Upper lobe of left lung (tissue), 6 donors: ENCODE results near the gene MAP6. TPM values are rescaled to one million over a fixed set of nuclear protein-coding genes. Genes with fewer than 3 reads are reported as not detected.

Experiments
- ATAC-seq, 2 donors: fragments of 200-7000 bp; cut with Tn5 transposase; one replicate each; pipeline ENCODE4 v1.9.1; 2022; ENCODE audit warnings: mild to moderate bottlenecking in 2 of 2, moderate library complexity in 2 of 2; ENCODE audit not compliant: low FRiP score in 2 of 2
- DNase-seq, 2 donors: peaks; one replicate each; pipeline ENCODE4 v3.0.0-alpha.2; 2019 to 2020
- H3K27ac ChIP-seq, 4 donors: fragments of 200-600 bp; sonication (generic); one replicate each; pipeline ENCODE4 v1.5.1; 2016 to 2019
- H3K27me3 ChIP-seq, 4 donors: fragments of 200-600 bp; sonication (generic); one replicate each; pipeline ENCODE4 v1.5.1; 2017 to 2019
- H3K36me3 ChIP-seq, 4 donors: fragments of 200-600 bp; sonication (generic); one replicate each; pipeline ENCODE4 v1.5.1; 2016 to 2019
- H3K4me1 ChIP-seq, 4 donors: fragments of 200-600 bp; sonication (generic); one replicate each; pipeline ENCODE4 v1.5.1; 2018 to 2019
- H3K4me3 ChIP-seq, 4 donors: fragments of 200-600 bp; sonication (generic); one replicate each; pipeline ENCODE4 v1.5.1; 2017 to 2019; ENCODE audit warnings: mild to moderate bottlenecking in 2 of 4, moderate library complexity in 1 of 4
- H3K9me3 ChIP-seq, 4 donors: fragments of 200-600 bp; sonication (generic); one replicate each; pipeline ENCODE4 v1.5.1; 2018 to 2019
- EP300 ChIP-seq, 4 donors: sonication (generic); formaldehyde crosslinking; IDR thresholded peaks; one replicate each; pipeline ENCODE4 v1.5.1; 2017; ENCODE audit warnings: antibody characterized with exemption in 4 of 4, control low read depth in 2 of 4
- POLR2A ChIP-seq, 4 donors: fragments of 450-650 bp; IDR thresholded peaks; one replicate each; pipeline ENCODE4 v1.5.1; 2016 to 2017; ENCODE audit warnings: antibody characterized with exemption in 4 of 4, mild to moderate bottlenecking in 2 of 4
- POLR2AphosphoS5 ChIP-seq, 2 donors: sonication (generic); formaldehyde crosslinking; IDR thresholded peaks; one replicate each; pipeline ENCODE4 v1.5.1; 2017; ENCODE audit warnings: antibody characterized with exemption in 2 of 2
- WGBS, 2 donors: methylation state at CpG; one replicate each; pipeline ENCODE4 v1.1.5; 2017 to 2018; 5-methylcytosine and 5-hydroxymethylcytosine counted together
- total RNA-seq, 6 donors: library from RNA; depleted of rRNA in 4 of 6; stranded (reverse); fragments of >200 nt in 4 of 6; gene quantifications; one replicate each; pipeline versions ENCODE4 v1.1.0 to v1.2.1, GENCODE V29; 2016 to 2021
- TF ChIP-seq, protein P1 (sequence below), 6 experiments: fragments of 450-650 bp in 4 of 6; fragments of 200-600 bp in 2 of 6; sonication (generic) in 2 of 6; IDR thresholded peaks; one replicate each; pipeline ENCODE4 v1.5.1; 2016 to 2019; ENCODE audit warnings: antibody characterized with exemption in 6 of 6
- donor health status: DM: no; HTN: no; CAD: no; lungs with moderate emphysema.
- donor health status: DM: no; HTN: yes; CAD: no; lungs with severe emphysema.

MAP6 gene
- total RNA-seq, 6 donors from 2014 or later: 3.5 to 17.6 (median 8.9) TPM

DNA sequence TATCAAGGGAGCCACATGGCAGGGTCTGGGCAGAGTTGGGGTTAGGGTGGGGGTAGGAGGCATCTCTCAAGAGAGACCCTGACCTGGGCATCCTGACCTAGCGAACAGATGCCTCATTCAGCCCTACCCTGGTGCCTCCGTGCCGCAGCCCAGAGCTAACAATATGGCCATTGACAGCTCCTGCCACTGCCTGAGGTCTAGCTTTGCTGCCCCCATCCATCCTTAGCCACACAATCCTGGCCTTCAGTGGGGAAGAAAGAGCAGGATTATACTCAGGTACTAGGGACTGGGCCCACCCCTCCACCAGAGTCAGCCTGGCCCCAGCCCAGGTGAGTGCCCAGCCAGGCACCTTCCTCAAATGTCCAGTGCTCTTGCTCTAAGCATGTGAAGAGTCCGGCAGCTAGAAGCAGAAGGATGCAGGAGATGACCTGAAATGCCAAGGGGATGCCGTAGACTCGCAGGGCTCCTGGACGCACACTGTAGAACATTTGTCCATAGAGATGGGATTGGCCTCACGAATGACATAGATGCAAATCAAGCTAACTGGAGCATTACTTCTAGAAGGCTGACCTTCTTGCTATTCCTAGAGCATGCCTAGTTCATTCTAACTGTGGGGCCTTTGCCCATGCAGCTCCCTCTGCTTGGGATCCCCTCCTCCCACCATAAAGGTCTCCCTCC lies 120.1 kb downstream of the MAP6 start:
- H3K9me3 ChIP-seq: no peaks in the 10 kb centered on the region
- H3K4me1 ChIP-seq: peaks cover 10 to 14% (median 11%) of the 10 kb centered on the region in 4 donors
- TF ChIP-seq, protein P1, sequence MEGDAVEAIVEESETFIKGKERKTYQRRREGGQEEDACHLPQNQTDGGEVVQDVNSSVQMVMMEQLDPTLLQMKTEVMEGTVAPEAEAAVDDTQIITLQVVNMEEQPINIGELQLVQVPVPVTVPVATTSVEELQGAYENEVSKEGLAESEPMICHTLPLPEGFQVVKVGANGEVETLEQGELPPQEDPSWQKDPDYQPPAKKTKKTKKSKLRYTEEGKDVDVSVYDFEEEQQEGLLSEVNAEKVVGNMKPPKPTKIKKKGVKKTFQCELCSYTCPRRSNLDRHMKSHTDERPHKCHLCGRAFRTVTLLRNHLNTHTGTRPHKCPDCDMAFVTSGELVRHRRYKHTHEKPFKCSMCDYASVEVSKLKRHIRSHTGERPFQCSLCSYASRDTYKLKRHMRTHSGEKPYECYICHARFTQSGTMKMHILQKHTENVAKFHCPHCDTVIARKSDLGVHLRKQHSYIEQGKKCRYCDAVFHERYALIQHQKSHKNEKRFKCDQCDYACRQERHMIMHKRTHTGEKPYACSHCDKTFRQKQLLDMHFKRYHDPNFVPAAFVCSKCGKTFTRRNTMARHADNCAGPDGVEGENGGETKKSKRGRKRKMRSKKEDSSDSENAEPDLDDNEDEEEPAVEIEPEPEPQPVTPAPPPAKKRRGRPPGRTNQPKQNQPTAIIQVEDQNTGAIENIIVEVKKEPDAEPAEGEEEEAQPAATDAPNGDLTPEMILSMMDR (IDR thresholded peaks at IDR 0.05): no peak
- no peak for TF ChIP-seq POLR2A (IDR thresholded peaks at IDR 0.05)
- WGBS, 2 donors: 80 to 99% methylated on average over 1 to 8 of the region's 8 CpGs
- H3K4me3 ChIP-seq: no peak overlapping the region
- DNase-seq (no peak), ATAC-seq (no peak)
- H3K36me3 ChIP-seq: no peaks in the 10 kb centered on the region
- no peaks in the 10 kb centered on the region for H3K27me3 ChIP-seq
- H3K27ac ChIP-seq: no peak overlapping the region

DNA sequence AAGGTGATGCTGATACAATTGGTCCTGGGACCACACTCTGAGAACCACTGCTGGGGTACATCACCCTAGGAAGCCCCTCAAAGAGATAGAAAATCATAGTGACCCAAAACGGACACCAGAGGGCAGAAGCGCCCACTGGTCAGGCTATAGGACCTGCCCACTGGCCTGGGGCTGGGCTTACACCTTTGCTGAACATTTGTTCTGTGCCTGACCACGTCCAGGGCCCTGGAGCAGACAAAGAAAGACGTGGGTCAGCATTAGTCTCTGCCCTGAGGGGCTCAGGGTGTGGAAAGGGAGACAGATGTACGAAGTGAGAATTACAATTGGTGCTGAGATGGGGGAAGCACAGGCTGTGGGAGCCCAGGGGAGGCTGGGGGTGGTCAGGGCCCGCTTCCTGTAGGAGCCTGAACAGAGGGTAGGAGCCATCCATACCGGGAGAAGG lies 121.2 kb downstream of the MAP6 start:
- H3K36me3 ChIP-seq: no peaks in the 10 kb centered on the region
- peak overlapping the region in 3 of 4 donors; percentile 4 to 60 (median 46) for H3K27ac ChIP-seq
- H3K27me3 ChIP-seq: no peaks in the 10 kb centered on the region
- TF ChIP-seq EP300 (IDR thresholded peaks at IDR 0.05) (no peak), POLR2AphosphoS5 (IDR thresholded peaks at IDR 0.05) (no peak)
- TF ChIP-seq, protein P1 (IDR thresholded peaks at IDR 0.05): peak; percentile 74 to 91 (median 86)
- peaks cover 5 to 9% (median 6%) of the 10 kb centered on the region in 4 donors for H3K4me1 ChIP-seq
- peak; percentile 83 to 91 for ATAC-seq
- no peaks in the 10 kb centered on the region for H3K9me3 ChIP-seq
- WGBS, 2 donors: 21 to 26% methylated on average over 7 of the region's 7 CpGs
- no peak overlapping the region for H3K4me3 ChIP-seq
- peak in 1 of 2 donors; percentile 78 for DNase-seq

DNA sequence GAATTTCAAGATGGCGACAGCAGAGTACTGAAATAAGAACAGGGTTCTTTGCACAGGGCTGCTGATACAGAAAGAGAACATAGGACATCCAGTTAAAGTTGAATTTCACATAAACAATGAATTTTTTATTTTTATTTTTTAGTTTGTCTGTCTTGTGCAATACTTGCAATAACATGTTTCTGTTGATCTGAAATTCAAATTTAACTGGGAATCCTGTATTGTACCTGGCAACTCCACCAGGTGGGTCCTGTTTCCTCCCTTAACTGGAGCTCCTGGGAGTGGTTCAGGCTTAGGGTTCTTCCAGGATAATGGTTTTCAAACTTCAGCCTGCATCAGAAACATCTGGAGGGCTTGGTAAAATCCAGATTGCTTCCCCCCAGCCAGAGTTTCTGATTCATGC lies 121.7 kb downstream of the MAP6 start:
- 100% methylated on average over 1 of the region's 1 CpG for WGBS, 2 donors
- ATAC-seq: no peak
- H3K9me3 ChIP-seq: no peaks in the 10 kb centered on the region

DNA sequence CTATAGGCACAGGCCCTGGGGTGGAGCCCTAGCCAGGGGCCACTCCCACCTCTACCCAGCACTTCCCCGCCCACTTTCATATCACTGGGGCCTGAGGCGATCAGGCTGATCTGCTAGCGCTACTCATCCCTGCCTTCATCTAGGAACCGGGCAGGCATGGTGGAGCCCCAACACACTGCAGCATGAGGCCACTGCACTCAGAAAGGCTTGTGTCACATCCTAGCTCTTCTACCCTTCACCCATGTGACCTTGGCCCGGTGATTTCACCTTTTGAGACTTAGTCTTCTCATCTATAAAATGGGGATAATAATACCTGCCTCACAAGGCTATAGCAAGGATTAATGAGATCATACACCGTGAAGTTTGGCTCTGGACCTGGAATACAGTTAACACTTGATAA lies 125.0 kb downstream of the MAP6 start:
- TF ChIP-seq, protein P1 (IDR thresholded peaks at IDR 0.05): no peak
- no peak for TF ChIP-seq EP300 (IDR thresholded peaks at IDR 0.05)
- no peak for TF ChIP-seq POLR2AphosphoS5 (IDR thresholded peaks at IDR 0.05)
- TF ChIP-seq POLR2A (IDR thresholded peaks at IDR 0.05): no peak
- Histone ChIP-seq H3K4me3 (no peak overlapping the region), H3K36me3 (no peaks in the 10 kb centered on the region), H3K4me1 (peaks cover 5 to 9% (median 6%) of the 10 kb centered on the region in 4 donors), H3K27ac (no peak overlapping the region), H3K9me3 (no peaks in the 10 kb centered on the region), H3K27me3 (no peaks in the 10 kb centered on the region)
- DNase-seq (no peak), ATAC-seq (no peak)
- WGBS, 2 donors: 87% methylated on average over 6 of the region's 6 CpGs

More for the DNA sequence above, 121.7 kb downstream of the MAP6 start:
- Histone ChIP-seq H3K4me3 (no peak overlapping the region), H3K4me1 (peaks cover 5 to 9% (median 6%) of the 10 kb centered on the region in 4 donors), H3K27me3 (no peaks in the 10 kb centered on the region), H3K27ac (no peak overlapping the region), H3K36me3 (no peaks in the 10 kb centered on the region)
- no peak for DNase-seq
- TF ChIP-seq, protein P1 (IDR thresholded peaks at IDR 0.05): no peak
- TF ChIP-seq EP300 (IDR thresholded peaks at IDR 0.05): no peak
- no peak for TF ChIP-seq POLR2AphosphoS5 (IDR thresholded peaks at IDR 0.05)
- TF ChIP-seq POLR2A (IDR thresholded peaks at IDR 0.05): no peak

DNA sequence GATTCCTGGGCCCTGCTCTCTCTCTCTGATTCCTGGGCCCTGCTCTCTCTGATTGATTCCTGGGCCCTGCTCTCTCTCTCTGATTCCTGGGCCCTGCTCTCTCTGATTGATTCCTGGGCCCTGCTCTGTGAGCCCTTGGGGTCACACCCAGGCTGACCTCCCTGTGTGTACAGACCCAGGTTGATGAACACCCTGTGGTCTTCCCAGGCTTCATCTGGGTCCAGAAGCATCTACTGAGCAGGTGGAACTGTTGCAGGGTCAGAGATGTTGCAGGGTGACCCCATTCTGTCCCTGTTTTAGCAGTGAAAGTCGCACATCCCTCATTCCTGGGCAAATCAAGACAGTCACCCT lies 126.8 kb downstream of the MAP6 start:
- peaks cover 0 to 7% (median 0%) of the 10 kb centered on the region in 4 donors for H3K4me1 ChIP-seq
- no peak overlapping the region for H3K4me3 ChIP-seq
- no peaks in the 10 kb centered on the region for H3K27me3 ChIP-seq
- 100% methylated on average over 1 of the region's 1 CpG for WGBS, 2 donors
- TF ChIP-seq, protein P1 (IDR thresholded peaks at IDR 0.05): no peak
- TF ChIP-seq POLR2AphosphoS5 (IDR thresholded peaks at IDR 0.05) (no peak), EP300 (IDR thresholded peaks at IDR 0.05) (no peak), POLR2A (IDR thresholded peaks at IDR 0.05) (no peak)
- no peaks in the 10 kb centered on the region for H3K9me3 ChIP-seq
- H3K36me3 ChIP-seq: no peaks in the 10 kb centered on the region
- ATAC-seq (no peak), DNase-seq (no peak)
- H3K27ac ChIP-seq: no peak overlapping the region
